HepG2 (cell line): Measurements from ENCODE around the gene GNG7. TPM values are rescaled to one million over a fixed set of nuclear protein-coding genes. Genes with fewer than 3 reads are reported as not detected.

ENCODE experiments used
- ARHGAP35 ChIP-seq: sonication (generic); formaldehyde crosslinking; IDR thresholded peaks from 2 replicates; pipeline ENCODE4 v1.9.0; 2022; ENCODE audit warnings: mild to moderate bottlenecking, inconsistent platforms, moderate library complexity, missing genetic modification reagents, borderline replicate concordance
- ELF3 ChIP-seq: IDR thresholded peaks from 2 replicates; pipeline ENCODE4 v1.6.1; 2016; ENCODE audit warnings: missing genetic modification reagents, missing compliant biosample characterization
- KDM5A ChIP-seq: fragments of 200-600 bp; sonication (generic); IDR thresholded peaks from 2 replicates; pipeline ENCODE4 v1.7.0; 2018; ENCODE audit warnings: antibody characterized with exemption, mild to moderate bottlenecking, low read length, borderline replicate concordance
- TCF12 ChIP-seq, 2 experiments: fragments of 450-650 bp in 1 of 2; sonication (generic) in 1 of 2; formaldehyde crosslinking in 1 of 2; IDR thresholded peaks; 2 replicates each; pipeline versions ENCODE4 v1.6.1 to v1.8.0; 2017 to 2022; ENCODE audit warnings: antibody characterized with exemption in 1 of 2, mild to moderate bottlenecking in 1 of 2, missing genetic modification reagents in 1 of 2, moderate library complexity in 1 of 2
- ZFP36L2 ChIP-seq: sonication (generic); formaldehyde crosslinking; IDR thresholded peaks from 2 replicates; pipeline ENCODE4 v1.4.0; 2020; ENCODE audit warnings: missing genetic modification reagents
- ZKSCAN1 ChIP-seq: fragments of 150-350 bp; IDR thresholded peaks from 2 replicates; pipeline ENCODE4 v1.6.1; 2014; ENCODE audit warnings: low read length
- ZKSCAN8 ChIP-seq: IDR thresholded peaks from 2 replicates; pipeline ENCODE4 v1.6.1; 2016; ENCODE audit warnings: borderline replicate concordance, missing genetic modification reagents, missing compliant biosample characterization
- ZNF274 ChIP-seq: sonication (generic); formaldehyde crosslinking; IDR thresholded peaks from 2 replicates; pipeline ENCODE4 v1.5.1; 2020; ENCODE audit warnings: mild to moderate bottlenecking, missing genetic modification reagents
- ZNF430 ChIP-seq: sonication (generic); formaldehyde crosslinking; IDR thresholded peaks from 2 replicates; pipeline ENCODE4 v1.9.0; 2021; ENCODE audit warnings: mild to moderate bottlenecking, missing genetic modification reagents
- ZNF44 ChIP-seq: sonication (generic); formaldehyde crosslinking; IDR thresholded peaks from 2 replicates; pipeline ENCODE4 v1.5.1; 2020; ENCODE audit warnings: mild to moderate bottlenecking, missing genetic modification reagents
- ZNF441 ChIP-seq: sonication (generic); formaldehyde crosslinking; IDR thresholded peaks from 2 replicates; pipeline ENCODE4 v1.7.0; 2021; ENCODE audit warnings: missing genetic modification reagents, borderline replicate concordance
- polyA plus RNA-seq, 8 experiments: library from polyadenylated mRNA; depleted of rRNA in 3 of 8; stranded (reverse) in 7 of 8; unstranded in 1 of 8; fragments of >200 nt; fragmentation: Illumina TruSeq in 4 of 8; extraction: Trizol in 4 of 8; gene quantifications; 2 replicates each; pipeline versions ENCODE4 v1.2.1 to v1.2.3, GENCODE V29; 2011 to 2016; ENCODE audit warnings: low read depth in 4 of 8, missing spikeins in 1 of 8, mixed read lengths in 1 of 8; ENCODE audit not compliant: insufficient read depth in 1 of 8
- total RNA-seq, 5 experiments: library from RNA; depleted of rRNA; stranded (reverse); fragments of >200 nt; fragmentation: Illumina TruSeq; extraction: Trizol; gene quantifications; 2 replicates each; pipeline ENCODE4 v1.2.3, GENCODE V29; 2016; ENCODE audit warnings: low read depth in 1 of 5
- TF ChIP-seq, protein P1 (sequence below): sonication (generic); formaldehyde crosslinking; IDR thresholded peaks from 2 replicates; pipeline ENCODE4 v1.8.0; 2022; ENCODE audit warnings: mild to moderate bottlenecking, missing genetic modification reagents; ENCODE audit not compliant: insufficient replicate concordance
- TF ChIP-seq, protein P2 (sequence below): sonication (generic); formaldehyde crosslinking; conservative IDR thresholded peaks from 2 replicates; pipeline ENCODE4 v1.4.0; 2020; ENCODE audit warnings: missing genetic modification reagents
- TF ChIP-seq, protein P3 (sequence below): sonication (generic); formaldehyde crosslinking; IDR thresholded peaks from 2 replicates; pipeline ENCODE4 v1.4.0; 2020; ENCODE audit warnings: missing genetic modification reagents
- TF ChIP-seq, protein P4 (sequence below): sonication (generic); formaldehyde crosslinking; IDR thresholded peaks from 2 replicates; pipeline ENCODE4 v1.4.0; 2020; ENCODE audit warnings: missing genetic modification reagents, borderline replicate concordance

The GNG7 gene
- total and polyA plus RNA-seq, 2 of the 13 experiments (the other 11 are each of a cell fraction or from before 2014, with no cell fraction given) = 1.4 to 3.3 TPM

DNA sequence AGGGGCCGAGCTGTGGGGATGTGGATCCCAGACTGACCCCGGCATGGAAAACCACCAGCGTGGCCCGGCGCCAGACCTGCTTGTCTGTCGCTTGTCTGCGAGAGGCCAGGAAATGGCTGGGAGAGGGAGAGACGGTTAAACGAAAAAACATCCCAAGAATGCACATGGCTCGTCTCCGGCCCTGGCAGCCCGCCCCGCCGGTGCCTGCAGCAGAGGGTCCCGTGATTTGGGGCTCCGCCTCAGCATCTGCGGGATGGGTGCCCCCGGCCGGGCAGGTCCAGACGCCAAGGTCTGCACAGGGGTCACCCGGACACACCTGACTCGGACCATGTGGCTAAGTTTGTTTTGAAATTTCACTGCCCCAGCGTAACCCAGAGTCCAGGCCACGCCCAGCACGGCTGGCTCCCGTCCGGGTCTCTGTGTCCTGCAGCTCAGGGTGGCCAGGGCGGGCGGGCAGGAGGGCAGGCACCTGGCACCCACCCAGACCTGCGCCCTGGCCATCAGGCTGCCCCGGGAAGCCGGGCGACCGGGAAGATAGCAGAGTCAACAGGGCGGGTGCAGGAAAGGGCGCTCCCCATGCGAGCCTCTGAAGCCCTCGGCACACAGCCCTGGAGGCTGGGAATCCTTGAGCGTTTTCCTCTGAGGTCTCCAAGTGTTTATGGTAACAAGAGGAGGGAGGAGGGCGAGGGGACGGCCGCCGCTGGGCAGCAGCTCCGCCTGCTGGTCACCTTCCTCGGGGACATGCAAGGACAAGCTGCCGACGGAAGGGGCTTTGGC, 123.4 kb downstream of the GNG7 start (continued):
- TF ChIP-seq, protein P1, sequence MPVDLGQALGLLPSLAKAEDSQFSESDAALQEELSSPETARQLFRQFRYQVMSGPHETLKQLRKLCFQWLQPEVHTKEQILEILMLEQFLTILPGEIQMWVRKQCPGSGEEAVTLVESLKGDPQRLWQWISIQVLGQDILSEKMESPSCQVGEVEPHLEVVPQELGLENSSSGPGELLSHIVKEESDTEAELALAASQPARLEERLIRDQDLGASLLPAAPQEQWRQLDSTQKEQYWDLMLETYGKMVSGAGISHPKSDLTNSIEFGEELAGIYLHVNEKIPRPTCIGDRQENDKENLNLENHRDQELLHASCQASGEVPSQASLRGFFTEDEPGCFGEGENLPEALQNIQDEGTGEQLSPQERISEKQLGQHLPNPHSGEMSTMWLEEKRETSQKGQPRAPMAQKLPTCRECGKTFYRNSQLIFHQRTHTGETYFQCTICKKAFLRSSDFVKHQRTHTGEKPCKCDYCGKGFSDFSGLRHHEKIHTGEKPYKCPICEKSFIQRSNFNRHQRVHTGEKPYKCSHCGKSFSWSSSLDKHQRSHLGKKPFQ (CRISPR knock-in tag) = peak; percentile 79
- no peak for TF ChIP-seq TCF12 (IDR thresholded peaks at IDR 0.05)
- TF ChIP-seq TCF12 (CRISPR knock-in tag; IDR thresholded peaks at IDR 0.05) = peak; percentile 64; the same call in 1 of the 2 replicates
- TF ChIP-seq KDM5A = no peak
- no peak for TF ChIP-seq ZNF274 (CRISPR knock-in tag)
- TF ChIP-seq, protein P2, sequence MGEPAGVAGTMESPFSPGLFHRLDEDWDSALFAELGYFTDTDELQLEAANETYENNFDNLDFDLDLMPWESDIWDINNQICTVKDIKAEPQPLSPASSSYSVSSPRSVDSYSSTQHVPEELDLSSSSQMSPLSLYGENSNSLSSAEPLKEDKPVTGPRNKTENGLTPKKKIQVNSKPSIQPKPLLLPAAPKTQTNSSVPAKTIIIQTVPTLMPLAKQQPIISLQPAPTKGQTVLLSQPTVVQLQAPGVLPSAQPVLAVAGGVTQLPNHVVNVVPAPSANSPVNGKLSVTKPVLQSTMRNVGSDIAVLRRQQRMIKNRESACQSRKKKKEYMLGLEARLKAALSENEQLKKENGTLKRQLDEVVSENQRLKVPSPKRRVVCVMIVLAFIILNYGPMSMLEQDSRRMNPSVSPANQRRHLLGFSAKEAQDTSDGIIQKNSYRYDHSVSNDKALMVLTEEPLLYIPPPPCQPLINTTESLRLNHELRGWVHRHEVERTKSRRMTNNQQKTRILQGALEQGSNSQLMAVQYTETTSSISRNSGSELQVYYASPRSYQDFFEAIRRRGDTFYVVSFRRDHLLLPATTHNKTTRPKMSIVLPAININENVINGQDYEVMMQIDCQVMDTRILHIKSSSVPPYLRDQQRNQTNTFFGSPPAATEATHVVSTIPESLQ = no peak
- TF ChIP-seq ZNF44 (CRISPR knock-in tag) = no peak
- no peak for TF ChIP-seq ZFP36L2 (CRISPR knock-in tag)
- no peak; the same call in 1 of the 2 replicates for TF ChIP-seq ZNF430 (CRISPR knock-in tag)
- 0 out of 2 replicates have a peak, but pooled peaks have one; percentile 13 for TF ChIP-seq ZNF441 (CRISPR knock-in tag)
- TF ChIP-seq, protein P3, sequence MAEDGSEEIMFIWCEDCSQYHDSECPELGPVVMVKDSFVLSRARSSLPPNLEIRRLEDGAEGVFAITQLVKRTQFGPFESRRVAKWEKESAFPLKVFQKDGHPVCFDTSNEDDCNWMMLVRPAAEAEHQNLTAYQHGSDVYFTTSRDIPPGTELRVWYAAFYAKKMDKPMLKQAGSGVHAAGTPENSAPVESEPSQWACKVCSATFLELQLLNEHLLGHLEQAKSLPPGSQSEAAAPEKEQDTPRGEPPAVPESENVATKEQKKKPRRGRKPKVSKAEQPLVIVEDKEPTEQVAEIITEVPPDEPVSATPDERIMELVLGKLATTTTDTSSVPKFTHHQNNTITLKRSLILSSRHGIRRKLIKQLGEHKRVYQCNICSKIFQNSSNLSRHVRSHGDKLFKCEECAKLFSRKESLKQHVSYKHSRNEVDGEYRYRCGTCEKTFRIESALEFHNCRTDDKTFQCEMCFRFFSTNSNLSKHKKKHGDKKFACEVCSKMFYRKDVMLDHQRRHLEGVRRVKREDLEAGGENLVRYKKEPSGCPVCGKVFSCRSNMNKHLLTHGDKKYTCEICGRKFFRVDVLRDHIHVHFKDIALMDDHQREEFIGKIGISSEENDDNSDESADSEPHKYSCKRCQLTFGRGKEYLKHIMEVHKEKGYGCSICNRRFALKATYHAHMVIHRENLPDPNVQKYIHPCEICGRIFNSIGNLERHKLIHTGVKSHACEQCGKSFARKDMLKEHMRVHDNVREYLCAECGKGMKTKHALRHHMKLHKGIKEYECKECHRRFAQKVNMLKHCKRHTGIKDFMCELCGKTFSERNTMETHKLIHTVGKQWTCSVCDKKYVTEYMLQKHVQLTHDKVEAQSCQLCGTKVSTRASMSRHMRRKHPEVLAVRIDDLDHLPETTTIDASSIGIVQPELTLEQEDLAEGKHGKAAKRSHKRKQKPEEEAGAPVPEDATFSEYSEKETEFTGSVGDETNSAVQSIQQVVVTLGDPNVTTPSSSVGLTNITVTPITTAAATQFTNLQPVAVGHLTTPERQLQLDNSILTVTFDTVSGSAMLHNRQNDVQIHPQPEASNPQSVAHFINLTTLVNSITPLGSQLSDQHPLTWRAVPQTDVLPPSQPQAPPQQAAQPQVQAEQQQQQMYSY (CRISPR knock-in tag) = peak; percentile 67
- TF ChIP-seq ARHGAP35 = no peak; the same call in 1 of the 2 replicates
- 0 out of 2 replicates have a peak, but pooled peaks have one; percentile 13 for TF ChIP-seq ELF3
- TF ChIP-seq ZKSCAN1 = no peak
- no peak for TF ChIP-seq ZKSCAN8
- TF ChIP-seq, protein P4, sequence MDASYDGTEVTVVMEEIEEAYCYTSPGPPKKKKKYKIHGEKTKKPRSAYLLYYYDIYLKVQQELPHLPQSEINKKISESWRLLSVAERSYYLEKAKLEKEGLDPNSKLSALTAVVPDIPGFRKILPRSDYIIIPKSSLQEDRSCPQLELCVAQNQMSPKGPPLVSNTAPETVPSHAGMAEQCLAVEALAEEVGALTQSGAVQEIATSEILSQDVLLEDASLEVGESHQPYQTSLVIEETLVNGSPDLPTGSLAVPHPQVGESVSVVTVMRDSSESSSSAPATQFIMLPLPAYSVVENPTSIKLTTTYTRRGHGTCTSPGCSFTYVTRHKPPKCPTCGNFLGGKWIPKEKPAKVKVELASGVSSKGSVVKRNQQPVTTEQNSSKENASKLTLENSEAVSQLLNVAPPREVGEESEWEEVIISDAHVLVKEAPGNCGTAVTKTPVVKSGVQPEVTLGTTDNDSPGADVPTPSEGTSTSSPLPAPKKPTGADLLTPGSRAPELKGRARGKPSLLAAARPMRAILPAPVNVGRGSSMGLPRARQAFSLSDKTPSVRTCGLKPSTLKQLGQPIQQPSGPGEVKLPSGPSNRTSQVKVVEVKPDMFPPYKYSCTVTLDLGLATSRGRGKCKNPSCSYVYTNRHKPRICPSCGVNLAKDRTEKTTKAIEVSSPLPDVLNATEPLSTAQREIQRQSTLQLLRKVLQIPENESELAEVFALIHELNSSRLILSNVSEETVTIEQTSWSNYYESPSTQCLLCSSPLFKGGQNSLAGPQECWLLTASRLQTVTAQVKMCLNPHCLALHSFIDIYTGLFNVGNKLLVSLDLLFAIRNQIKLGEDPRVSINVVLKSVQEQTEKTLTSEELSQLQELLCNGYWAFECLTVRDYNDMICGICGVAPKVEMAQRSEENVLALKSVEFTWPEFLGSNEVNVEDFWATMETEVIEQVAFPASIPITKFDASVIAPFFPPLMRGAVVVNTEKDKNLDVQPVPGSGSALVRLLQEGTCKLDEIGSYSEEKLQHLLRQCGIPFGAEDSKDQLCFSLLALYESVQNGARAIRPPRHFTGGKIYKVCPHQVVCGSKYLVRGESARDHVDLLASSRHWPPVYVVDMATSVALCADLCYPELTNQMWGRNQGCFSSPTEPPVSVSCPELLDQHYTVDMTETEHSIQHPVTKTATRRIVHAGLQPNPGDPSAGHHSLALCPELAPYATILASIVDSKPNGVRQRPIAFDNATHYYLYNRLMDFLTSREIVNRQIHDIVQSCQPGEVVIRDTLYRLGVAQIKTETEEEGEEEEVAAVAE (CRISPR knock-in tag) = peak; percentile 61; the same call in 1 of the 2 replicates
